Measurements from ENCODE around the gene CHST15. TPM values are rescaled to one million over a fixed set of nuclear protein-coding genes. Genes with fewer than 3 reads are reported as not detected.

CHST15 gene
- total and polyA plus RNA-seq, 2 of the 8 experiments (the other 6 are each of a cell fraction or from before 2014, with no cell fraction given), result 8.8 to 9.1 TPM

DNA sequence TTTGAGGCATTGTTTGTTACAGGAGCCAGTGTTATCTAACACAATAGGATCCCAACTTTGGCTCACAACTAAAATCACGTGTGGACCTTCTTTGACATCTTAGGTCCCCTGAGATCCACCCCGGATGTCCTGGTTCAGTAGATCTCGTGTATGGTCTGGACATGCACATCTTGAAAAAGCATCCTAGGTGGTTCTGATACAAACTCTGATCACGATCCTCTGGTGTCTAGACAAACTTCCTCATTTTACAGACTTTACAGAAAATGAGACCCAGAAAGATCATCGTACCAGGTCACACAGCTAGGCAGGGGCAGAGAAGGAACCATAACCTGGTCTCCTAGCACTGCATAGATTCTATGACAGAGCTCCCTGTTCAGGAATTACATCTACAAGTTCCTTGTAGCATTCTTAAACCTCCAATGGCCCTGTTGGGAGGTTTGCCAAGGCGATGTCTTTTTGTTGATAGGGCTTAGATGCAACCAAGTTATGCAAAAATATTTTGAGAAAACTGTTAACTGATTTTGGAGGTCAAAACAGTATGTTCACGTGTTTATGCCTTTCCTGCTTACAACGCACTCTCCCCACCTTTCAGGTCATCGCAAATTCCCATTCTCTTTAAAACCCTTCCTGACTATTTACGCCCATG, 30.8 kb upstream of the CHST15 start (continued):
- TF ChIP-seq, protein P1, sequence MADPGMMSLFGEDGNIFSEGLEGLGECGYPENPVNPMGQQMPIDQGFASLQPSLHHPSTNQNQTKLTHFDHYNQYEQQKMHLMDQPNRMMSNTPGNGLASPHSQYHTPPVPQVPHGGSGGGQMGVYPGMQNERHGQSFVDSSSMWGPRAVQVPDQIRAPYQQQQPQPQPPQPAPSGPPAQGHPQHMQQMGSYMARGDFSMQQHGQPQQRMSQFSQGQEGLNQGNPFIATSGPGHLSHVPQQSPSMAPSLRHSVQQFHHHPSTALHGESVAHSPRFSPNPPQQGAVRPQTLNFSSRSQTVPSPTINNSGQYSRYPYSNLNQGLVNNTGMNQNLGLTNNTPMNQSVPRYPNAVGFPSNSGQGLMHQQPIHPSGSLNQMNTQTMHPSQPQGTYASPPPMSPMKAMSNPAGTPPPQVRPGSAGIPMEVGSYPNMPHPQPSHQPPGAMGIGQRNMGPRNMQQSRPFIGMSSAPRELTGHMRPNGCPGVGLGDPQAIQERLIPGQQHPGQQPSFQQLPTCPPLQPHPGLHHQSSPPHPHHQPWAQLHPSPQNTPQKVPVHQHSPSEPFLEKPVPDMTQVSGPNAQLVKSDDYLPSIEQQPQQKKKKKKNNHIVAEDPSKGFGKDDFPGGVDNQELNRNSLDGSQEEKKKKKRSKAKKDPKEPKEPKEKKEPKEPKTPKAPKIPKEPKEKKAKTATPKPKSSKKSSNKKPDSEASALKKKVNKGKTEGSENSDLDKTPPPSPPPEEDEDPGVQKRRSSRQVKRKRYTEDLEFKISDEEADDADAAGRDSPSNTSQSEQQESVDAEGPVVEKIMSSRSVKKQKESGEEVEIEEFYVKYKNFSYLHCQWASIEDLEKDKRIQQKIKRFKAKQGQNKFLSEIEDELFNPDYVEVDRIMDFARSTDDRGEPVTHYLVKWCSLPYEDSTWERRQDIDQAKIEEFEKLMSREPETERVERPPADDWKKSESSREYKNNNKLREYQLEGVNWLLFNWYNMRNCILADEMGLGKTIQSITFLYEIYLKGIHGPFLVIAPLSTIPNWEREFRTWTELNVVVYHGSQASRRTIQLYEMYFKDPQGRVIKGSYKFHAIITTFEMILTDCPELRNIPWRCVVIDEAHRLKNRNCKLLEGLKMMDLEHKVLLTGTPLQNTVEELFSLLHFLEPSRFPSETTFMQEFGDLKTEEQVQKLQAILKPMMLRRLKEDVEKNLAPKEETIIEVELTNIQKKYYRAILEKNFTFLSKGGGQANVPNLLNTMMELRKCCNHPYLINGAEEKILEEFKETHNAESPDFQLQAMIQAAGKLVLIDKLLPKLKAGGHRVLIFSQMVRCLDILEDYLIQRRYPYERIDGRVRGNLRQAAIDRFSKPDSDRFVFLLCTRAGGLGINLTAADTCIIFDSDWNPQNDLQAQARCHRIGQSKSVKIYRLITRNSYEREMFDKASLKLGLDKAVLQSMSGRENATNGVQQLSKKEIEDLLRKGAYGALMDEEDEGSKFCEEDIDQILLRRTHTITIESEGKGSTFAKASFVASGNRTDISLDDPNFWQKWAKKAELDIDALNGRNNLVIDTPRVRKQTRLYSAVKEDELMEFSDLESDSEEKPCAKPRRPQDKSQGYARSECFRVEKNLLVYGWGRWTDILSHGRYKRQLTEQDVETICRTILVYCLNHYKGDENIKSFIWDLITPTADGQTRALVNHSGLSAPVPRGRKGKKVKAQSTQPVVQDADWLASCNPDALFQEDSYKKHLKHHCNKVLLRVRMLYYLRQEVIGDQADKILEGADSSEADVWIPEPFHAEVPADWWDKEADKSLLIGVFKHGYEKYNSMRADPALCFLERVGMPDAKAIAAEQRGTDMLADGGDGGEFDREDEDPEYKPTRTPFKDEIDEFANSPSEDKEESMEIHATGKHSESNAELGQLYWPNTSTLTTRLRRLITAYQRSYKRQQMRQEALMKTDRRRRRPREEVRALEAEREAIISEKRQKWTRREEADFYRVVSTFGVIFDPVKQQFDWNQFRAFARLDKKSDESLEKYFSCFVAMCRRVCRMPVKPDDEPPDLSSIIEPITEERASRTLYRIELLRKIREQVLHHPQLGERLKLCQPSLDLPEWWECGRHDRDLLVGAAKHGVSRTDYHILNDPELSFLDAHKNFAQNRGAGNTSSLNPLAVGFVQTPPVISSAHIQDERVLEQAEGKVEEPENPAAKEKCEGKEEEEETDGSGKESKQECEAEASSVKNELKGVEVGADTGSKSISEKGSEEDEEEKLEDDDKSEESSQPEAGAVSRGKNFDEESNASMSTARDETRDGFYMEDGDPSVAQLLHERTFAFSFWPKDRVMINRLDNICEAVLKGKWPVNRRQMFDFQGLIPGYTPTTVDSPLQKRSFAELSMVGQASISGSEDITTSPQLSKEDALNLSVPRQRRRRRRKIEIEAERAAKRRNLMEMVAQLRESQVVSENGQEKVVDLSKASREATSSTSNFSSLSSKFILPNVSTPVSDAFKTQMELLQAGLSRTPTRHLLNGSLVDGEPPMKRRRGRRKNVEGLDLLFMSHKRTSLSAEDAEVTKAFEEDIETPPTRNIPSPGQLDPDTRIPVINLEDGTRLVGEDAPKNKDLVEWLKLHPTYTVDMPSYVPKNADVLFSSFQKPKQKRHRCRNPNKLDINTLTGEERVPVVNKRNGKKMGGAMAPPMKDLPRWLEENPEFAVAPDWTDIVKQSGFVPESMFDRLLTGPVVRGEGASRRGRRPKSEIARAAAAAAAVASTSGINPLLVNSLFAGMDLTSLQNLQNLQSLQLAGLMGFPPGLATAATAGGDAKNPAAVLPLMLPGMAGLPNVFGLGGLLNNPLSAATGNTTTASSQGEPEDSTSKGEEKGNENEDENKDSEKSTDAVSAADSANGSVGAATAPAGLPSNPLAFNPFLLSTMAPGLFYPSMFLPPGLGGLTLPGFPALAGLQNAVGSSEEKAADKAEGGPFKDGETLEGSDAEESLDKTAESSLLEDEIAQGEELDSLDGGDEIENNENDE (IDR thresholded peaks at IDR 0.05; ENCODE audit: insufficient replicate concordance, low read length), result no peak
- TF ChIP-seq, protein P2, sequence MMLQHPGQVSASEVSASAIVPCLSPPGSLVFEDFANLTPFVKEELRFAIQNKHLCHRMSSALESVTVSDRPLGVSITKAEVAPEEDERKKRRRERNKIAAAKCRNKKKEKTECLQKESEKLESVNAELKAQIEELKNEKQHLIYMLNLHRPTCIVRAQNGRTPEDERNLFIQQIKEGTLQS (IDR thresholded peaks at IDR 0.05; ENCODE audit: insufficient read depth, low read depth, low read length), result no peak
